Measurements from ENCODE around the gene RAB11FIP4.

GRCh38 chr17:31481783-31482081 lies 90.3 kb downstream of the RAB11FIP4 start:
- TF ChIP-seq CTCF (IDR thresholded peaks at IDR 0.05), result no peak
- TF ChIP-seq POLR2A (IDR thresholded peaks at IDR 0.05), result no peak
- no peak for TF ChIP-seq POLR2AphosphoS5 (IDR thresholded peaks at IDR 0.05)

Data from gastroesophageal sphincter (tissue), 3 donors.